Hepatocyte (in vitro differentiated cells): Measurements from ENCODE around the gene OSBPL6. TPM values are rescaled to one million over a fixed set of nuclear protein-coding genes. Genes with fewer than 3 reads are reported as not detected.

ENCODE experiments used
- DNase-seq: peaks from one replicate; pipeline ENCODE4 v3.0.0-alpha.2; 2016; ENCODE audit warnings: low spot score
- H2AFZ ChIP-seq: fragments of 200-600 bp; sonication (generic); 2 replicates; pipeline ENCODE4 v1.6.0; 2016; ENCODE audit warnings: antibody characterized with exemption, mild to moderate bottlenecking
- H3K27ac ChIP-seq: fragments of 200-600 bp; sonication (generic); 2 replicates; pipeline ENCODE4 v1.5.1; 2016; ENCODE audit warnings: mild to moderate bottlenecking
- H3K27me3 ChIP-seq: fragments of 200-600 bp; sonication (generic); 2 replicates; pipeline ENCODE4 v1.6.1; 2016
- H3K36me3 ChIP-seq: fragments of 200-600 bp; sonication (generic); replicated peaks from 2 replicates; pipeline ENCODE4 v1.5.1; 2016; ENCODE audit warnings: low read depth; ENCODE audit not compliant: insufficient read depth
- H3K4me1 ChIP-seq: fragments of 200-600 bp; sonication (generic); 2 replicates; pipeline ENCODE4 v1.5.1; 2016; ENCODE audit warnings: mild to moderate bottlenecking, moderate library complexity; ENCODE audit not compliant: insufficient read depth
- H3K4me2 ChIP-seq: fragments of 200-600 bp; sonication (generic); 2 replicates; pipeline ENCODE4 v1.6.0; 2016
- H3K4me3 ChIP-seq: fragments of 200-600 bp; sonication (generic); 2 replicates; pipeline ENCODE4 v1.5.1; 2016; ENCODE audit warnings: mild to moderate bottlenecking
- H3K79me2 ChIP-seq: fragments of 200-600 bp; sonication (generic); 2 replicates; pipeline ENCODE4 v1.6.0; 2017; ENCODE audit warnings: mild to moderate bottlenecking
- H3K9me2 ChIP-seq: fragments of 200-600 bp; sonication (generic); replicated peaks from 2 replicates; pipeline ENCODE4 v1.6.0; 2017; ENCODE audit warnings: mild to moderate bottlenecking; ENCODE audit not compliant: insufficient read depth
- H3K9me3 ChIP-seq: fragments of 200-600 bp; sonication (generic); 2 replicates; pipeline ENCODE4 v1.5.1; 2016; ENCODE audit warnings: low read depth, mild to moderate bottlenecking
- H4K20me1 ChIP-seq: fragments of 200-600 bp; sonication (generic); 2 replicates; pipeline ENCODE4 v1.6.0; 2016; ENCODE audit warnings: mild to moderate bottlenecking; ENCODE audit not compliant: insufficient read depth, poor library complexity, severe bottlenecking
- EZH2 ChIP-seq: fragments of 200-600 bp; sonication (generic); IDR thresholded peaks from 2 replicates; pipeline ENCODE4 v1.6.1; 2016; ENCODE audit warnings: antibody characterized with exemption, mild to moderate bottlenecking, borderline replicate concordance
- EZH2phosphoT487 ChIP-seq: fragments of 200-600 bp; sonication (generic); IDR thresholded peaks from one replicate; pipeline ENCODE4 v1.6.1; 2018; ENCODE audit warnings: antibody characterized with exemption, mild to moderate bottlenecking, low read depth, moderate library complexity; ENCODE audit not compliant: unreplicated experiment, severe bottlenecking
- WGBS: methylation state at CpG from one replicate; pipeline ENCODE4 v1.1.6; 2016; ENCODE audit warnings: low lambda C conversion rate; ENCODE audit errors: missing lambda C conversion rate; 5-methylcytosine and 5-hydroxymethylcytosine counted together
- polyA plus RNA-seq: library from polyadenylated mRNA; unstranded; fragments of >200 nt; fragmentation: Nextera tagmentation; extraction: Ambion mirVana; gene quantifications from 2 replicates; pipeline ENCODE4 v1.2.1, GENCODE V29; 2016
- total RNA-seq: library from RNA; depleted of rRNA; stranded (reverse); fragments of >200 nt; gene quantifications from 2 replicates; pipeline ENCODE4 v1.2.3, GENCODE V29; 2014
- TF ChIP-seq, protein P1 (sequence below): fragments of 200-600 bp; sonication (generic); IDR thresholded peaks from 2 replicates; pipeline ENCODE4 v1.5.1; 2016; ENCODE audit warnings: antibody characterized with exemption, mild to moderate bottlenecking; ENCODE audit not compliant: poor library complexity

The OSBPL6 gene
- total and polyA plus RNA-seq, 2 experiments from 2014 or later, result 2.5 to 3.0 TPM

DNA sequence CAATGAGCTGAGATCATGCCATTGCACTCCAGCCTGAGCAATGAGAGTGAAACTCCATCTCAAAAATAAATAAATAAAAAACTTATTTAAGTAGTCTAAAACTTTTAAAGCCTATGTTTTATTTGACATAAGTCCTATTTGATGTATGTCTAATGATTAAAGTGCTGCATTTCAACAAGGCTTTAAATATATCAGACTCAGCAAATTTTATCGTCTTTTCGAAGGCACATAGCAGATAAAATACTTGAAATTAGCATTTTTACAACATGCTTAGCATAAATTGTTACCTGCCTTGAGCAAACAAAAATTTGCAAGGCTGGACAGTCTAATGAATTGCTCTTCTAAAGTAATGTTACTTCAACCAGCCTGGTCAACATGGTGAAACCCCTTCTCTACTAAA, 170.8 kb downstream of the OSBPL6 start:
- WGBS, result 96% methylated on average over 2 of the region's 2 CpGs
- no peak overlapping the region for H3K4me2 ChIP-seq
- no peak for DNase-seq
- H3K4me1 ChIP-seq, result no peaks in the 10 kb centered on the region
- no peak for TF ChIP-seq EZH2phosphoT487
- TF ChIP-seq EZH2, result no peak
- TF ChIP-seq, protein P1, sequence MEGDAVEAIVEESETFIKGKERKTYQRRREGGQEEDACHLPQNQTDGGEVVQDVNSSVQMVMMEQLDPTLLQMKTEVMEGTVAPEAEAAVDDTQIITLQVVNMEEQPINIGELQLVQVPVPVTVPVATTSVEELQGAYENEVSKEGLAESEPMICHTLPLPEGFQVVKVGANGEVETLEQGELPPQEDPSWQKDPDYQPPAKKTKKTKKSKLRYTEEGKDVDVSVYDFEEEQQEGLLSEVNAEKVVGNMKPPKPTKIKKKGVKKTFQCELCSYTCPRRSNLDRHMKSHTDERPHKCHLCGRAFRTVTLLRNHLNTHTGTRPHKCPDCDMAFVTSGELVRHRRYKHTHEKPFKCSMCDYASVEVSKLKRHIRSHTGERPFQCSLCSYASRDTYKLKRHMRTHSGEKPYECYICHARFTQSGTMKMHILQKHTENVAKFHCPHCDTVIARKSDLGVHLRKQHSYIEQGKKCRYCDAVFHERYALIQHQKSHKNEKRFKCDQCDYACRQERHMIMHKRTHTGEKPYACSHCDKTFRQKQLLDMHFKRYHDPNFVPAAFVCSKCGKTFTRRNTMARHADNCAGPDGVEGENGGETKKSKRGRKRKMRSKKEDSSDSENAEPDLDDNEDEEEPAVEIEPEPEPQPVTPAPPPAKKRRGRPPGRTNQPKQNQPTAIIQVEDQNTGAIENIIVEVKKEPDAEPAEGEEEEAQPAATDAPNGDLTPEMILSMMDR, result no peak
- no peak overlapping the region for H2AFZ ChIP-seq
- no peaks in the 10 kb centered on the region for H3K9me2 ChIP-seq
- H4K20me1 ChIP-seq, result no peaks in the 10 kb centered on the region
- H3K9me3 ChIP-seq, result no peaks in the 10 kb centered on the region
- H3K4me3 ChIP-seq, result no peak overlapping the region
- no peaks in the 10 kb centered on the region for H3K36me3 ChIP-seq
- no peaks in the 10 kb centered on the region for H3K79me2 ChIP-seq
- no peak overlapping the region for H3K27ac ChIP-seq
- H3K27me3 ChIP-seq, result no peaks in the 10 kb centered on the region

DNA sequence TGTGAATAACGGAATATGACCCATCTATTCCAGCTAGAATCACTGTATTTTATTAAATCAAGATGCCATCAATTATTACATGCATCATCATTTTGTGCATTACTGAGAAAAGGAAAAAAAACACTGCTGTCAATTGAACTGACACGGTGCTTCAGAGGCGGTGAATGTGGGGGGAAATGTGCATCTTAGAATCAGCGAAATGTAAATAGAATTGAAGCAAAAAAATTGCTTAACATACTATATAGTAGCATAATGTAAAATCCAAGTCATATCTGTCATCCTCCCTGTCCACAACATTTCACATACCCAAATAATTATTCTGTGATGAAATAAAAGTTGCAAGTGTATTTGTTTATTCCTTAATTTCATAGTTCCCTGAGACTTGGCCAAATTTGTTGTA, 172.1 kb downstream of the OSBPL6 start:
- no peak overlapping the region for H3K27ac ChIP-seq
- no peak for TF ChIP-seq EZH2phosphoT487
- TF ChIP-seq, protein P1, result no peak
- no peak for TF ChIP-seq EZH2
- WGBS, result 88% methylated on average over 4 of the region's 4 CpGs

DNA sequence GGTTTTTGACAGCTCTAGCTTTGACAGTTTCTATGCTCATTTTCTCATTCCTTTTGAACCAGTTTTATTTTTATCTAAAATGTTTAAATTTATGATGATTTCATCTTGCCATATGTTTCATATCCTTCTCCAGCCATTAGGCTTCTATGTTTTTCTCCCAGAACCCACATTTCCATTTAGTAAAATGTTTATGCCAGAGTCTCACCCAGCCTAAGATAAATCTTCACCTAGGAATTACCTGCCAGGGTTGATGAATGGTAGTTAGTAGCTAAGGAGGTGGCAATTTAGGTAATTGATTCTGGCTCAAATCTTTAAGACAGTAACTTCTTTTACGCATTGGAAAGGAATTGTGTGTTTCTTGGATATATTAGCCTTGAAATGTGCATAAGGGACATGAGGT, 173.0 kb downstream of the OSBPL6 start:
- Histone ChIP-seq H3K36me3 (no peaks in the 10 kb centered on the region), H2AFZ (no peak overlapping the region), H3K9me2 (no peaks in the 10 kb centered on the region), H3K4me2 (no peak overlapping the region), H3K4me3 (no peak overlapping the region), H4K20me1 (no peaks in the 10 kb centered on the region), H3K4me1 (no peaks in the 10 kb centered on the region), H3K27ac (no peak overlapping the region), H3K9me3 (no peaks in the 10 kb centered on the region), H3K27me3 (no peaks in the 10 kb centered on the region), H3K79me2 (no peaks in the 10 kb centered on the region)
- WGBS, result 89% methylated on average over 1 of the region's 1 CpG
- DNase-seq, result no peak
- no peak for TF ChIP-seq EZH2
- TF ChIP-seq, protein P1, result no peak
- TF ChIP-seq EZH2phosphoT487, result no peak

More for the DNA sequence above, 172.1 kb downstream of the OSBPL6 start:
- Histone ChIP-seq H3K27me3 (no peaks in the 10 kb centered on the region), H3K4me3 (no peak overlapping the region), H4K20me1 (no peaks in the 10 kb centered on the region), H2AFZ (no peak overlapping the region), H3K9me3 (no peaks in the 10 kb centered on the region), H3K79me2 (no peaks in the 10 kb centered on the region), H3K4me2 (no peak overlapping the region), H3K36me3 (no peaks in the 10 kb centered on the region), H3K9me2 (no peaks in the 10 kb centered on the region), H3K4me1 (no peaks in the 10 kb centered on the region)
- DNase-seq, result no peak

DNA sequence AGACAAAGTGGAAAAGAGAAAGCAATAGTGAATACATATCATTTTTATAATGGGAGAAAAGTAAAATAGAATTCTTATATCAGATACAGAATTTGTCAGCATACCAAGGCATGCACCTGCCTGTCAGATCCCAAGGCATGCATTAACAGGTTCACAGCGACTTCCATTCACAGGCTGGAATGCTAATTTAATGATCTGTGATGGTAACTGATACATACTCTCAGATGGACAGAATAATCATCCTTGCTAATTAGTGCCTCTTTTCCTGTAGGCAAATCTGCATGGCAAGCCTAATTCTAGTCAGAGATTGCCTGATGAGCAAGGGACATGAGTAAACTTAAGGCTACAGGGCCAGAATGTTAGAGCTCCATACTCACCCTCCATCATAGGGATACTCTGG, 180.6 kb downstream of the OSBPL6 start:
- Histone ChIP-seq H3K4me2 (no peak overlapping the region), H3K79me2 (no peaks in the 10 kb centered on the region), H3K9me2 (no peaks in the 10 kb centered on the region), H3K9me3 (no peaks in the 10 kb centered on the region), H3K4me1 (no peaks in the 10 kb centered on the region), H3K36me3 (no peaks in the 10 kb centered on the region), H3K4me3 (no peak overlapping the region), H4K20me1 (no peaks in the 10 kb centered on the region), H2AFZ (no peak overlapping the region), H3K27ac (no peak overlapping the region), H3K27me3 (no peaks in the 10 kb centered on the region)
- TF ChIP-seq, protein P1, result no peak
- TF ChIP-seq EZH2 (no peak), EZH2phosphoT487 (no peak)
- WGBS, result 62% methylated on average over 1 of the region's 1 CpG
- DNase-seq, result no peak
